HG02943 (cell line): ENCODE results near the gene XPR1.
"Not testable (repeated sequence)": the region's sequence is repeated elsewhere in the genome, so short reads cannot be mapped to it uniquely, and the experiment has no call there.

Experiments used
- ATAC-seq: cut with Tn5 transposase; IDR thresholded peaks from one replicate; pipeline ENCODE4 v1.9.1; 2021; ENCODE audit warnings: mild to moderate bottlenecking, low read depth, moderate library complexity; ENCODE audit not compliant: unreplicated experiment

Gene XPR1

DNA sequence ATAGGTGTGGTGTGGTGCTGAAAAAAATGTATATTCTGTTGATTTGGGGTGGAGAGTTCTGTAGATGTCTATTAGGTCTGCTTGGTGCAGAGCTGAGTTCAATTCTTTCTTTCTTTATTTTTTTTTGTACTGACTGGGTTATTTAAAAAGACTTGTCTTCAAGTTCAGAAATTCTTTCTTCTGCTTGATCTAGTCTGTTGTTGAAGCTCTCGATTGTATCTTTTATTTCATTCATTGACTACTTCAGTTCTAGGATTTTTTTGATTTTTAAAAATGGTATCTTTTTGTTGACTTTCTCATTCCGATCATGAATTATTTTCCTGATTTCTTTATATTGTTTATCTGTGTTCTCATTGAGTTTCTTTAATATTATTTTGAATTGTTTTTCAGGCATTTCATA is 70.6 kb downstream of the XPR1 start:
- ATAC-seq, result not testable (repeated sequence)

DNA sequence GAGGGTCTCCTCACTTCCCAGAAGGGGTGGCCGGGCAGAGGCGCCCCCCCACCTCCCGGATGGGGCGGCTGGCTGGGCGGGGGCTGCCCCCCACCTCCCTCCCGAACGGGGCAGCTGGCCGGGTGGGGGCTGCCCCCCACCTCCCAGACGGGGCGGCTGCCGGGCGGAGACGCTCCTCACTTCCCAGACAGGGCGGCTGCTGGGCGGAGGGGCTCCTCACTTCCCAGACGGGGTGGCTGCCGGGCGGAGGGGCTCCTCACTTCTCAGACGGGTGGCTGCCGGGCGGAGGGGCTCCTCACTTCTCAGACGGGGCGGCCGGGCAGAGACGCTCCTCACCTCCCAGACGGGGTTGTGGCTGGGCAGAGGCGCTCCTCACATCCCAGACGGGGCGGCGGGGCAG is 78.9 kb downstream of the XPR1 start:
- not testable (repeated sequence) for ATAC-seq

DNA sequence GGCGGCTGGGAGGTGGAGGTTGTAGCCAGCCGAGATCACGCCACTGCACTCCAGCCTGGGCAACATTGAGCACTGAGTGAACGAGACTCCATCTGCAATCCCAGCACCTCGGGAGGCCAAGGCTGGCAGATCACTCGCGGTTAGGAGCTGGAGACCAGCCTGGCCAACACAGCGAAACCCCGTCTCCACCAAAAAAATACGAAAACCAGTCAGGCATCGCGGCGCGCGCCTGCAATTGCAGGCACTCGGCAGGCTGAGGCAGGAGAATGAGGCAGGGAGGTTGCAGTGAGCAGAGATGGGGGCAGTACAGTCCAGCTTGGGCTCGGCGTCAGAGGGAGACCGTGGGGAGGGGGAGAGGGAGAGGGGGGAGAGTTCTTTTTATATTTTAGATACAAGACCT is 79.4 kb downstream of the XPR1 start:
- ATAC-seq, result not testable (repeated sequence)

DNA sequence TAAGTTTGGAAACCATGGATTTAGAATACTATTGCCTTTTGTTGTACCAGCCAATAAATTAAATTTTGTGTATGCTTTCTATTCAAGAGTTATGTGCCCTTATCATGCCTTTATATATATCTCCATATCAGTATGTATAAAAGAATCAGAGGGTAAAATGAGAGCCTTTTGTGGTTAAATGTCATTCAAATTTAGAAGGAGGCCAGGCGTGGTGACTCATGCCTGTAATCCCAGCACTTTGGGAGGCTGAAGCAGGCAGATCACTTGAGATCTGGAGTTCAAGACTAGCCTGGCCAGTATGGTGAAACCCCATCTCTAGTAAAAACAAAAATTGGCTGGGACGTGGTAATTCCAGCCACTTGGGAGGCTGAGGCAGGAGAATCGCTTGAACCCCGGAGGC is 88.9 kb downstream of the XPR1 start:
- no peak for ATAC-seq

DNA sequence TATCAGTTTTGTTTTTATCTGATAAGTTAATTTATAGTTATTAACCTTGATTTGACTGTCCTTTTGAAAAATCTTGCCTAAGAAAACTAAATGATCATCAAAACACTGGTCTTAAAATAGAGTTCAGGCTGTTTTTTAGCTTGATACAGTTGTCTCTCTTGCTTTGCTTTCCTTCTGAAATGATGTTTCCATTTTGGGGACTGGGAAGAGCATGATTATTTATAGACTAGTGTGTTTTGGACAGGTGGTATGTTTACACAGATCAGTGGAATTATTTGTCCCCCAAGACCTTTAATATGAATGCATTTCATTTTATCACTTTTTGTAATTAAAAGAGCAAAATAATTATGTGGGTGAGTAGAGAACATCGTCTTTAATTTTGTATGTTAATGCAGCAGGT is 90.8 kb downstream of the XPR1 start:
- ATAC-seq, result no peak

DNA sequence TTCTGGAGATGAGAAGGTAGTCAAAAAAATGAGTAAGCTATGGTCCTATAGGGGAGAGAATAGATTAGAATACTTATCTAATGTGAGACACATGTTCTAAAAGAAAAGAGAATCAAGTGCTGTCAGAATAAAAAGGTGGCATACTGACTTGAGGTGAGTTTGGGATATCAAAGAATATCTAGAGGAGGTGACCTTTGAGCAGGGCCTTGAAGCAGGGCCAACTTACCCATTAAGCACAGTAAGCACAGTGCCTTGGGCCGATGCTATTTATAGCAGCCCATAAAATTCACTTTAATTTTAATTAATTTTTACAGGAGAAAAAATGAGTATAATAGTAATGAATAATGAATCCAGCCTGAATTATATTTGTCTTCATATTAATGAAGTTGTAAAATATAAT is 92.2 kb downstream of the XPR1 start:
- ATAC-seq, result no peak

DNA sequence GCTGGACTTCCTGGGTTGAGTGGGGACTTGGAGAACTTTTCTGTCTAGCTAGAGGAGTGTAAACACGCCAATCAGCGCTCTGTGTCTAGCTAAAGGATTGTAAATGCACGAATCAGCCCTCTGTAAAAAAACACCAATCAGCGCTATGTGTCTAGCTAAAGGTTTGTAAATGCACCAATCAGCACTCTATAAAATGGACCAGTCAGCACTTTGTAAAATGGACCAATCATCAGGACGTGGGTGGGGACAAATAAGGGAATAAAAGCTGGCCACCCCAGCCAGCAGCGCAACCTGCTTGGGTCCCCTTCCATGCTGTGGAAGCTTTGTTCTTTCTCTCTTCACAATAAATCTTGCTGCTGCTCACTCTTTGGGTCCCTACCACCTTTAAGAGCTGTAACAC is 94.2 kb downstream of the XPR1 start:
- ATAC-seq, result not testable (repeated sequence)

DNA sequence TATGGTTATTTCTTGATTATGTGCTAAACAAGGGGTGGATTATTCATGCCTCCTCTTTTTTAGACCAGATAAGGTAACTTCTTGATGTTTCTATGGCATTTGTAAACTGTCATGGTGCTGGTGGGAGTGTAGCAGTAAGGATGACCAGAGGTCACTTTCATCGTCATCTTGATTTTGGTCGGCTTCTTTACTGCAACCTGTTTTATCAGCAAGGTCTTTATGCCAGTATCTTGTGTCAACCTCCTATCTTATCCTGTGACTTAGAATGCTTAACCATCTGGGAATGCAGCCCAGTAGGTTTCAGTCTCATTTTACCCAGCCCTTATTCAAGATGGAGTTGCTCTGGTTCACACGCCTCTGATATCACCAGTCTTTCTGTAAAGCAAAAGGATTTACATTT is 95.9 kb downstream of the XPR1 start:
- ATAC-seq, result not testable (repeated sequence)

DNA sequence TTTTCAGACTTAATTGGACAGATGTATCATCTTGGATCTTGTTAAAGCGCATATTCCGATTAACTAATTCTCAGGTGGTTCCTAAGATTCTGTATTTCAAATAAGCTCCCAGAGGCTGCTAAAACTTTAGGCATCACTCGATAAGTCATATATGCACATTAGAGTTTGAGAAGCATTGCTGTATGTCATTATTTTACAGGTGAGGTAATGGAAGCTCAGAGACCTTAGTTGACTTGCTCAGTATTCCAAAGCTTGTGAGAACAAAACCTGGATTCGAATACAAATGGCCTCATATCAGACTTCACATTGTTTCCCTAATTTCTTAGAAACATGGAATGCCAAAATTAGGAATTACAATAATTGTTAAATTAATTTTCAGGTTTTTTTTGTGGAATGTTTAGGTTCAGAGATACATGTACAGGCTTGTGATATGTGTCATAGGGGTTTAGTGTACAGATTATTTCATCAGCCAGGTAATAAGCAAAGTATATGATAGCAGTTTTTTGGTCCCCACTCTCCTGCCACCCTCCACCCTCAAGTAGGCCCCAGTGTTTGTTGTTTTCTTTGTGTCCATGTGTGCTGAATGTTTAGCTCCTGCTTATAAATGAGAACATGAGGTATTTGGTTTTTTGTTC is 96.8 kb downstream of the XPR1 start:
- ATAC-seq, result no peak

DNA sequence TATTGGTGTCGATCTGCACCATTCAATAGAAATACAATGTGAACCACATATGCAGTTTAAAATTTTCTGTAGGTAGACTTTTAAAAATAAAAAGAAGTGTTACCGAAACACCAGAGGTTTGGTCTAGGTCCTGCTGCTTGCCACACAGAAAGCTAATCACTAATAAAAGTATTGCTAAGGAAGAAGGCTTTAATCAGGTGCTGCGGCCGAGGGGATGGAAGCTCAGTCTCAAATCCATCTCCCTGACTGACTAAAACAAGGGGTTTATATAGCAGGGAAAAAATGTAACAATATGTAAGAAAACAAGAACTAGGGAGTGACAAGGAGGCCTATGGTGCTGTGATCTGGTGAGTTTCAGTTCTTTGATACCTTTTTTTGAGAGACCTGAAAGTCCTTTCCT is 99.3 kb downstream of the XPR1 start:
- ATAC-seq, result no peak

DNA sequence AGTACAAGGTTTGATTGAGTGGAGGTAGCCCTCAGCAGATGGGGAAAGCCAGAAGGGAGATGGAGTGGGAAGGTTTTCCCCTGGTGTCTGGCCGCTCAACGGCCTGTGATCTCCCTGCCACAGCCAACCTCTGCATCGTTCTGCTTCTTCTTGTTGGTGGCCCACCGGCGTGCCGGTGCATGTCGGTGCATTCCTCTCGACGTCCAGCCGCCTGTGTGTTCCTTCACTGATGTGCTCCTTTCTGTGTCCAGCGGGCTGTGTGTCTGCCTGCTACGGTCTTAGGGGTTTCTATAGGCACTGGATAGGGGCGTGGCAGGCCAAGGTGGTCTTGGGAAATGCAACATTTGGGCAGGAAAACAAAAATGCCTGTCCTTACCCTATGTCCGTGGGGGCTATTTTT is 101.0 kb downstream of the XPR1 start:
- no peak for ATAC-seq

DNA sequence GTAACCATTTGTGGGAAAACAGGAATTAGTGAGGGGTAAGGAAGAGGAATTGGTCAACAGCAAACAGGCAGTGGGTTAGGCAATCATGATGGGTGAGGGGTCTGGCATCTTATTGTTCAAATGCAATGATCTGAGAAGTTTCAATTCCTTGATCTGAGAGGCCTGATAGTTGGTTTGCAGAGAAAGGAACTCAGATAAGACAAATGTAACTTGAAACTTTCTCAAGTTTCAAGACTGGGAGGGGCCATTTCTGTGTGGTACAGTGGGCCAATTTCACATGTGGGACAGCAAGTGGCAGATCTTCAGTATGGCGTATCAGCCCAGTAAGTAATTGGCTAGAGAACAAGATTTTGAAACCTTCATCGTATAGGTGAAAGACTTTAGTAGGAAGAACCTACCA is 102.5 kb downstream of the XPR1 start:
- ATAC-seq, result no peak

DNA sequence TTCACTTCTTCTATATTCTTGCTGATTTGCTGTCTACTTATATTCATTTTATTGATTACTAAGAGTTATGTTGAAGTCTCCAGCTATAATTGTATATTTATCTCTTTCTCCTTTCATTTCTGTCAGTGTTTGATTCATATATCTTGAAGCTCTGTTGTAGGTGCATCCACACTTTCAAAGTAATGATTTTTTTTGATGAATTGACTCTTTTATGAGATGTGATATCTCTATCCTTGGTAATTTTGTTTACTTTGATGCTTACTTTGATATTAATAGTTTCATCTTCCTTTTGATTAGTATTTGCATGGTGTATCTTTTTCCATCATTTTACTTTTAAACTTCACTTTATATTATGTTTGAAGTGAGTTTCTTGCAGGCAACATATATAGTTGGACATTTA is 110.8 kb downstream of the XPR1 start:
- ATAC-seq, result no peak

DNA sequence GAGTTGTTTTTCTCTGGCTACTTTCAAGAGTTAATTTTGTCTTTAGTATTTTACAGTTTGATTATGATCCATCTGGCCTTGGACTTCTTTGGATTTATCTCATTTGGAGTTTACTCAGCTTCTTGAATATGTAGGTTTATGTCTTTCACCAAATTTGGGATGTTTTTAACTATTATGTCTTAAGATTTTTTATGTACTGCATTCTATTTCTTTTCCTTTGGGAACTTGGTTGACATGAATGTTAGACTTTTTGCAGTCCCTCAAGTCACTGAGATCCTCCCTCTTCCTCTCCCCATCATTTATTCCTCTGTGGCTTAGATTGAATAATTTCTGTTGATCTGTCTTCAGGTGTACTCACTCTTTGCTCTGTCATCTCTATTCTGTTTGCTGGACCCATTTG is 112.0 kb downstream of the XPR1 start:
- ATAC-seq, result no peak

DNA sequence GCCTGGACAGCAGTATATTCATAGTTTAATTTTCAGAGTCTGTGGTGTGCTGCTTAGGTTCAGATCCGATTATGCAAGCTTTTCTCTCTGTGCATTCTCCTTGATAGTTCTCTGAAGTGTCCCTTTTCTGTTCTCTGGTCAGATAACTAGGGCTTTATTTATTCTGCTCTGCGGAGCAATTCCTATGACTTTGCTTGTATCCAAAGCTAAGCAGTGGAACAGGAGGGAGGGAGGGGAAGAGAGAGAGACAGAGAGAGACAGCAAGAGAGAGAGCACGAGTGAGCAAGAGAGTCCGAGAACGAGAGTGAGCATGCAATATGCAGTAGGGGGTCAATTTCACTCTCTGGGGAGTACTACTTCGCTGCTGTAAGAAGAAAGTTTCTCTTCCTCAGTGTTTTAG is 113.3 kb downstream of the XPR1 start:
- no peak for ATAC-seq

DNA sequence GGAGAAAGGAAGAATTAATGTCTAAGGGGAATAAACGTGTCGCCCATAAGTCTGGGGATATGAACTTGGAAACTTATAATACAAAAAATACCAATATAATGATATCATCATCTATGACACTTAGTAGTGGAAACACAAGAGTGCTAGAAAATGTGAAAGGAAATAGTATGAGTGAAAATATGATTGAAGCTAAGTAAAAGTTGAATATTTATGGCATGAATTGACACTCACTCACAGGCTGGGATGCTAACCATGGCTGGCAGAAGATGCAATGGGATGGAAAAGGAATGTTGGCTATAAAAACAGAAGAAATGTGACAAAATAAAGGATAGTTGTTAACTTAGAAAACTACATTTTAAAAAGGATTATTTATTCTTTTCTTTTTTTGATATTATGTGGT is 120.1 kb downstream of the XPR1 start:
- ATAC-seq, result no peak

DNA sequence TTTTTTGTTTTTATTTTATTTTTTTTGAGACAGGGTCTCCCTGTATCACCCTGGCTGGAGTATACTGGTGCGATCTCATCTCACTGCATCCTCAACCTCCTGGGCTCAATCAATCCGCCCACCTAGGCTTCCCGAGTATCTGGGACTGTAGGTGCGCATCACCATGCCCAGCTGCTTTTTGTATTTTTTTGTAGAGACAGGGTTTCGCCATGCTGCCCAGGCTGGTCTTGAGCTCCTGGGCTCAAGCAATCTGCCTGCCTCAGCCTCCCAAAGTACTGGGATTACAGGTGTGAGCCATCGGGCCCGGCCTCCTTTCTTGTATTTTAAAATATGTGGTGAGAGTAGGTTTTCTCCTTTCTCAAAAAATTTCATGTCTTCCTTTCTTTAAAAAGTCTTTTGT is 122.6 kb downstream of the XPR1 start:
- ATAC-seq, result no peak

DNA sequence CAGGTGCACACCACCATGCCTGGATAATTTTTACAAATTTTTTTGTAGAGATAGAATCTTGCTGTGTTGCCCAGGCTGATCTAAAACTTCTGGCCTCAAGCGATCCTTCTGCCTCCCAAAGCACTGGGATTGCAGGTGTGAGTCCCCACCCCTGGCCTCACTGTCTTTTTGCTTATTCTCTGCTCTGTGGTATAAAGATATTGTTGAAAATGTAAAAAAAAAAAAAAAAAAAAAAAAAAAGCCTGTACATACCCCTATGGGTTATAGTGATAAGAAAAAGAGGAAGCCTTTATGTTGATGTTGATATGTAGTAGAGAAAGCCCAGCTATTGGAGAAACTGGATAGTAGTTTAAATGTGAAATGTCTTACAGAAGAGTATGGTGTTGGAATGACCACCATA is 125.8 kb downstream of the XPR1 start:
- ATAC-seq, result no peak

DNA sequence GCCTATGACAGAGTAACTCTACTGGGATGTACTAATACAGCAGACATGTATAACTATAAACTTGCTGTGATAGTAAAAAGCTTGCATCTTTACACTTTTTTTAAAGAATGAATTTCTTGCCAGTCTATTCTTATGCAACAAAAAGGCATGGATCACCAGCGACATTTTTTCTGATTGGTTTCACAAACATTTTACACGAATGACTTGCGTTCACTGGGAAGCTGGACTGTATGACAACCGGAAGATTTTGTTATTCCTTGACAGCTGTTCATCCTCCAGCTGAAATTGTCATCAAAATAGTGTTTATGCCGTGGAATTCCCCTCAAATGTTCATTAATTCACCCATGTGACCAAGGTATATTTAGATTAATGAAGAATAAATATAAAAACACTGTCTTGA is 131.0 kb downstream of the XPR1 start:
- no peak for ATAC-seq

DNA sequence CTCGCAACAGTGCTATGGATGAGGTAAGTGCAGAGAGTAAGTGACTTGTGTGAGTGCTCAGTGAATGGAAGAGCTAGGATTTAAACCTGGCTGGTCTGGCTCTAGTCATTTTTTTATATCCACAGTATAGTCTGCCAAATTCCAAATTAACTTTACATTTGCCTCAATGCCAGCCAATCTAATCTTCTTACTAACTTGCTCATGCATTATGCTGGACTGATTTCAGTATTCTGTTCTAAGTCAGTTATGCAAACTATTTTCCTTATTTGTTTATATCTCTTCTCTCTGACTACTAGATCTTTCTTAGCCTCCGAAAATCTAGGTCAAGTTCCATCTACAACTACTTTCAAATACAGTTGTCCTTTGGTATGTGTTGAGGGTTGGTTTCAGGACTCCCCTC is 133.3 kb downstream of the XPR1 start:
- ATAC-seq, result no peak

DNA sequence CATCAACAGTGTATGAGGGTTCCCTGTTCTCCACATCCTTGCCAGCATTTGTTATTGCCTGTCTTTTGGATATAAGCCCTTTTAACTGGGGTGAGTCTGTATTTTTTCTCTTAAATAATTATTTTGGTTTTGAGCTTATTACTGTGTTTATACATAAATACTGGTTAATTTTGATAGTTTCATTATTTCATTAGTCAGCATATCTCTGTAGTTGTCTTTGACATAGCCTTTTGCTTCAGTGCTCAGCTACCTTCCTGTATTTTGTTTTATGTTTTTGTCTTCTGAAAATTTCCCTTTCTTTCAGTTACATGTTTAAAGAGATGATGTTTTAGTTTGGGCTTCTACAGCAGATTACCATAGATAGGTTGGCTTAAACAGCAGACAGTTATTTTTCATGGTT is 138.1 kb downstream of the XPR1 start:
- ATAC-seq, result no peak

DNA sequence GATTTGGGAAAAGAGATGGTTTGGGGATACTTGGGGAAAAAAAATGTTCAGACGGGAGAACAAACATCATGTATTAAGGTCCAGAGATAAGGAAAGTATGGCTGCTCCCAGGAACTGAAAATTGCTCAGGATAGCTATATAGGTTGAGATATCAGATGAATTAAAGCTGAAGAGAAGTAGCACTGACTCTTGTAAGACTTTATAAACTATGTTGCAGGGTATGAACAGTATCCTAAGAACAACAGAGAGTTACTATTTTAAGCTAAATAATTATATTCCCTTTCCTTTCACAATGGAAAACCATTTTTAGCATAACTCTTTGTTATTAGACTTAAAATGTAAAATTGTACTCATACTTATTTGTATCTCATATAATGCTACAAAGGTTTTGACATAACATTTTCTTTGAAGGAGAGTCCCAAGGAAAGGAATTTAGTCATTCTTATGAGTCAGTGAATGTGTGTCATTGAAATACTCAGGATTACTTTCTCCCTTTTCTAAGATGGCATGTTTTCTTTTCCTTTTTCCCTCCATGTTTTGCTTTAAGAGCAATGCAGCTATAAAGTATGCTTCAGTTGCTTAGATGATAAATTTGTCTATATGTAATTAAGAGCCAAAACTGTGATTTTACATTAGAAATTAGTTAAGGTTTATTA is 141.5 kb downstream of the XPR1 start:
- ATAC-seq, result no peak

DNA sequence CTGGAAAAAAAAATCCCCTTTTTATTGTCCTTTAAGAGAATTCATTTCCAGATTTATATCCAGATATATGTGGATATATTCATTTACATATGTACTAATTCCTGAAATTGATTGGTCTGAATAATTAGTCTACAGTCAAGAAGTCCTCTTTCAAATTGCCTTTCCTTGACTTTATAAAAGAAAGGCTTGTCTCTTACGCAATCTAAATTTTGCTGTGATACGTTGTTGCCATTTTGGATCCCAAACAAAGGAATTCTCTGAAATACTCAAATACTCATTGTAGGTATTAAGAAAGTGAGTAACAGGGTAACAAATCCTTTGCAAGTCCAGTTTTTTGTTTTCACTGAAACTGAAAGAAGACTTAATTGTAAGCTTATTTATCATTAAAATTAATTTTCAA is 144.0 kb downstream of the XPR1 start:
- no peak for ATAC-seq
